ENCODE data around the gene CEACAM3.
"Not testable (repeated sequence)": the region's sequence is repeated elsewhere in the genome, so short reads cannot be mapped to it uniquely, and the experiment has no call there.

DNA sequence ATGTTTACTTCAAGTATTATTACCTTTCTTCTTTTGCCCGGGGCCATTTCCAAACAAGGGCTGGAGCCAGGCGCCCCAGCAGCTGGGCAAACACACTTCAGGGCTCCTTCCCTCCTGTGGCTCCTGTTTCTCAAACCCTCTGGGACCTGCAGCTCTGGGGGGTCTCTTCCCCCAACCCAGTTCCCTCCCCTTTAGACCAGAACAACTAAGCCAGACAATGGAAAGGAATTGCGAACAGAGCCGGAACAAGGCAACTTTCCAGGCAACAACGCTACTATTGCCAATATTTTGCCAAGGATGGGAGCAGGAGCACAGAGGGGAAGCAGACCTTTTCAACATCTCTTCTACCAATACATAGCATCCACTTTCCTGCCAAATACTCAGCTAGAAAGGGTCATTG, 7.3 kb upstream of the CEACAM3 start:
- TF ChIP-seq, protein P1, sequence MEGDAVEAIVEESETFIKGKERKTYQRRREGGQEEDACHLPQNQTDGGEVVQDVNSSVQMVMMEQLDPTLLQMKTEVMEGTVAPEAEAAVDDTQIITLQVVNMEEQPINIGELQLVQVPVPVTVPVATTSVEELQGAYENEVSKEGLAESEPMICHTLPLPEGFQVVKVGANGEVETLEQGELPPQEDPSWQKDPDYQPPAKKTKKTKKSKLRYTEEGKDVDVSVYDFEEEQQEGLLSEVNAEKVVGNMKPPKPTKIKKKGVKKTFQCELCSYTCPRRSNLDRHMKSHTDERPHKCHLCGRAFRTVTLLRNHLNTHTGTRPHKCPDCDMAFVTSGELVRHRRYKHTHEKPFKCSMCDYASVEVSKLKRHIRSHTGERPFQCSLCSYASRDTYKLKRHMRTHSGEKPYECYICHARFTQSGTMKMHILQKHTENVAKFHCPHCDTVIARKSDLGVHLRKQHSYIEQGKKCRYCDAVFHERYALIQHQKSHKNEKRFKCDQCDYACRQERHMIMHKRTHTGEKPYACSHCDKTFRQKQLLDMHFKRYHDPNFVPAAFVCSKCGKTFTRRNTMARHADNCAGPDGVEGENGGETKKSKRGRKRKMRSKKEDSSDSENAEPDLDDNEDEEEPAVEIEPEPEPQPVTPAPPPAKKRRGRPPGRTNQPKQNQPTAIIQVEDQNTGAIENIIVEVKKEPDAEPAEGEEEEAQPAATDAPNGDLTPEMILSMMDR (IDR thresholded peaks at IDR 0.05) = not testable (repeated sequence)
- not testable (repeated sequence) for TF ChIP-seq POLR2AphosphoS5 (IDR thresholded peaks at IDR 0.05); POLR2A (IDR thresholded peaks at IDR 0.05); EP300 (IDR thresholded peaks at IDR 0.05; ENCODE audit: low read depth)

Measured in transverse colon (tissue), 4 donors.